Mucosa of rectum (tissue), 2 donors: ENCODE results near the gene GLRA1.
"Not testable (repeated sequence)": the region's sequence is repeated elsewhere in the genome, so short reads cannot be mapped to it uniquely, and the experiment has no call there.

ENCODE experiments used
- H3K27ac ChIP-seq, 2 donors: one replicate each; pipeline ENCODE4 v1.7.0; 2013; ENCODE audit warnings: inconsistent platforms in 2 of 2, low read depth in 2 of 2, low read length in 2 of 2
- H3K27me3 ChIP-seq, 2 donors: one replicate each; pipeline ENCODE4 v1.7.0; 2013; ENCODE audit warnings: low read length in 2 of 2; ENCODE audit not compliant: control insufficient read depth in 2 of 2, insufficient read depth in 2 of 2
- H3K36me3 ChIP-seq, 2 donors: one replicate each; pipeline ENCODE4 v1.7.0; 2013; ENCODE audit warnings: low read length in 2 of 2; ENCODE audit not compliant: control insufficient read depth in 2 of 2, insufficient read depth in 2 of 2
- H3K4me1 ChIP-seq, 2 donors: one replicate each; pipeline ENCODE4 v1.7.0; 2013; ENCODE audit warnings: low read length in 2 of 2, mild to moderate bottlenecking in 1 of 2; ENCODE audit not compliant: control insufficient read depth in 2 of 2, insufficient read depth in 2 of 2
- H3K4me3 ChIP-seq, 2 donors: one replicate each; pipeline ENCODE4 v1.7.0; 2013; ENCODE audit warnings: low read length in 2 of 2
- H3K9ac ChIP-seq, 2 donors: one replicate each; pipeline ENCODE4 v1.7.0; 2013; ENCODE audit warnings: low read length in 2 of 2, low read depth in 1 of 2, mild to moderate bottlenecking in 1 of 2
- H3K9me3 ChIP-seq, 2 donors: one replicate each; pipeline ENCODE4 v1.7.0; 2013; ENCODE audit warnings: low read length in 2 of 2; ENCODE audit not compliant: control insufficient read depth in 2 of 2
- donor health status: healthy.
- donor health status: Normal muscosa, but diverticular disease.

The GLRA1 gene

GRCh38 chr5:151832843-151833242 is 91.8 kb downstream of the GLRA1 start:
- H3K27me3 ChIP-seq, H3K9me3 ChIP-seq, H3K9ac ChIP-seq, H3K36me3 ChIP-seq, H3K27ac ChIP-seq, H3K4me1 ChIP-seq, H3K4me3 ChIP-seq: not testable (repeated sequence)

- no peak overlapping the region for H3K4me3 ChIP-seq
- no peaks in the 10 kb centered on the region for H3K36me3 ChIP-seq
- no peaks in the 10 kb centered on the region for H3K4me1 ChIP-seq
- no peaks in the 10 kb centered on the region for H3K27me3 ChIP-seq
- H3K9ac ChIP-seq: no peak overlapping the region
- H3K9me3 ChIP-seq: no peaks in the 10 kb centered on the region
- no peak overlapping the region for H3K27ac ChIP-seq
These were observed 95.3 kb downstream of the GLRA1 start for GRCh38 chr5:151829370-151829769.

- Histone ChIP-seq H3K9ac (no peak overlapping the region), H3K27ac (no peak overlapping the region), H3K9me3 (no peaks in the 10 kb centered on the region), H3K27me3 (no peaks in the 10 kb centered on the region), H3K4me1 (no peaks in the 10 kb centered on the region), H3K36me3 (no peaks in the 10 kb centered on the region), H3K4me3 (no peak overlapping the region)
These were observed 99.2 kb downstream of the GLRA1 start for GRCh38 chr5:151825445-151825844.

GRCh38 chr5:151822141-151822540 is 102.5 kb downstream of the GLRA1 start:
- Histone ChIP-seq H3K9me3 (no peaks in the 10 kb centered on the region), H3K27ac (no peak overlapping the region), H3K4me3 (no peak overlapping the region), H3K4me1 (no peaks in the 10 kb centered on the region), H3K27me3 (no peaks in the 10 kb centered on the region), H3K9ac (no peak overlapping the region), H3K36me3 (no peaks in the 10 kb centered on the region)

GRCh38 chr5:151820903-151821302 is 103.7 kb downstream of the GLRA1 start:
- H3K27me3 ChIP-seq: no peaks in the 10 kb centered on the region
- H3K36me3 ChIP-seq: peaks cover 0 to 2% of the 10 kb centered on the region in 2 donors
- no peak overlapping the region for H3K9ac ChIP-seq
- no peaks in the 10 kb centered on the region for H3K4me1 ChIP-seq
- H3K4me3 ChIP-seq: no peak overlapping the region
- no peaks in the 10 kb centered on the region for H3K9me3 ChIP-seq
- H3K27ac ChIP-seq: no peak overlapping the region

GRCh38 chr5:151820271-151820670 is 104.4 kb downstream of the GLRA1 start:
- Histone ChIP-seq H3K4me1 (no peaks in the 10 kb centered on the region), H3K9me3 (no peaks in the 10 kb centered on the region), H3K27ac (no peak overlapping the region), H3K27me3 (no peaks in the 10 kb centered on the region), H3K9ac (no peak overlapping the region), H3K4me3 (no peak overlapping the region), H3K36me3 (peaks cover 0 to 2% of the 10 kb centered on the region in 2 donors)

GRCh38 chr5:151819830-151820229 is 104.8 kb downstream of the GLRA1 start:
- Histone ChIP-seq H3K9me3 (no peaks in the 10 kb centered on the region), H3K4me3 (no peak overlapping the region), H3K27ac (no peak overlapping the region), H3K36me3 (peaks cover 0 to 5% of the 10 kb centered on the region in 2 donors), H3K9ac (no peak overlapping the region), H3K4me1 (no peaks in the 10 kb centered on the region), H3K27me3 (no peaks in the 10 kb centered on the region)

- H3K36me3 ChIP-seq: peaks cover 15 to 28% of the 10 kb centered on the region in 2 donors
These were observed 109.6 kb downstream of the GLRA1 start for GRCh38 chr5:151815051-151815450.

GRCh38 chr5:151812757-151813309 is 111.8 kb downstream of the GLRA1 start:
- peaks cover 27 to 41% of the 10 kb centered on the region in 2 donors for H3K36me3 ChIP-seq
- H3K27me3 ChIP-seq: no peaks in the 10 kb centered on the region
- H3K9ac ChIP-seq: no peak overlapping the region
- H3K4me3 ChIP-seq: no peak overlapping the region
- H3K9me3 ChIP-seq: no peaks in the 10 kb centered on the region
- no peaks in the 10 kb centered on the region for H3K4me1 ChIP-seq
- H3K27ac ChIP-seq: no peak overlapping the region

More at GRCh38 chr5:151815051-151815450, 109.6 kb downstream of the GLRA1 start:
- H3K27ac ChIP-seq: no peak overlapping the region
- H3K9me3 ChIP-seq: no peaks in the 10 kb centered on the region
- no peak overlapping the region for H3K9ac ChIP-seq
- no peak overlapping the region for H3K4me3 ChIP-seq
- no peaks in the 10 kb centered on the region for H3K27me3 ChIP-seq
- H3K4me1 ChIP-seq: no peaks in the 10 kb centered on the region

- H3K27me3 ChIP-seq: no peaks in the 10 kb centered on the region
- H3K4me1 ChIP-seq: no peaks in the 10 kb centered on the region
- H3K9ac ChIP-seq: no peak overlapping the region
- H3K4me3 ChIP-seq: no peak overlapping the region
- no peak overlapping the region for H3K27ac ChIP-seq
- H3K9me3 ChIP-seq: no peaks in the 10 kb centered on the region
- H3K36me3 ChIP-seq: peaks cover 31 to 44% of the 10 kb centered on the region in 2 donors
These were observed 112.9 kb downstream of the GLRA1 start for GRCh38 chr5:151811593-151812321.
